GM23338 (cell line): ENCODE results near the gene FLNC. TPM values are rescaled to one million over a fixed set of nuclear protein-coding genes. Genes with fewer than 3 reads are reported as not detected.

Source experiments
- ATAC-seq: fragments of 200-7000 bp; cut with Tn5 transposase; 3 replicates; pipeline ENCODE4 v1.9.1; 2020
- DNase-seq: peaks from one replicate; pipeline ENCODE4 v3.0.0-alpha.2; 2015; ENCODE audit warnings: low spot score
- H2AFZ ChIP-seq: fragments of 200-600 bp; sonication (generic); 2 replicates; pipeline ENCODE4 v1.8.0; 2016; ENCODE audit warnings: antibody characterized with exemption, mild to moderate bottlenecking, moderate library complexity
- H3F3A ChIP-seq: fragments of 200-600 bp; sonication (generic); replicated peaks from 2 replicates; pipeline ENCODE4 v1.8.0; 2017; ENCODE audit warnings: antibody characterized with exemption, mixed run types, low read depth
- H3K27ac ChIP-seq: fragments of 200-600 bp; sonication (generic); 2 replicates; pipeline ENCODE4 v1.6.1; 2016; ENCODE audit warnings: low read depth
- H3K27me3 ChIP-seq: fragments of 200-600 bp; sonication (generic); 2 replicates; pipeline ENCODE4 v1.8.0; 2016; ENCODE audit warnings: mild to moderate bottlenecking, mixed run types, moderate library complexity; ENCODE audit not compliant: insufficient read depth
- H3K36me3 ChIP-seq: fragments of 200-600 bp; sonication (generic); 2 replicates; pipeline ENCODE4 v1.8.0; 2016; ENCODE audit warnings: mild to moderate bottlenecking; ENCODE audit not compliant: insufficient read depth
- H3K4me1 ChIP-seq: fragments of 200-600 bp; sonication (generic); 2 replicates; pipeline ENCODE4 v1.8.0; 2016; ENCODE audit warnings: mild to moderate bottlenecking, moderate library complexity; ENCODE audit not compliant: insufficient read depth
- H3K4me2 ChIP-seq: fragments of 200-600 bp; sonication (generic); 2 replicates; pipeline ENCODE4 v1.7.1; 2017; ENCODE audit warnings: mixed run types
- H3K4me3 ChIP-seq: fragments of 200-600 bp; sonication (generic); 2 replicates; pipeline ENCODE4 v1.6.1; 2016; ENCODE audit warnings: mixed run types
- H3K79me2 ChIP-seq: fragments of 200-600 bp; sonication (generic); replicated peaks from 2 replicates; pipeline ENCODE4 v1.8.0; 2017; ENCODE audit warnings: mild to moderate bottlenecking; ENCODE audit not compliant: insufficient read depth
- H3K9me2 ChIP-seq: fragments of 200-600 bp; sonication (generic); 2 replicates; pipeline ENCODE4 v1.8.0; 2017; ENCODE audit not compliant: insufficient read depth
- H4K20me1 ChIP-seq: fragments of 200-600 bp; sonication (generic); replicated peaks from 2 replicates; pipeline ENCODE4 v1.8.0; 2017; ENCODE audit warnings: mild to moderate bottlenecking; ENCODE audit not compliant: insufficient read depth
- H3K27ac Mint-ChIP-seq: 2 replicates; pipeline ENCODE4 v1.8.0; 2020; ENCODE audit warnings: inconsistent platforms, mild to moderate bottlenecking, moderate library complexity, mixed read lengths
- H3K27me3 Mint-ChIP-seq: 3 replicates; pipeline ENCODE4 v1.8.0; 2022; ENCODE audit warnings: low read depth, mild to moderate bottlenecking, moderate library complexity, mixed read lengths, inconsistent platforms; ENCODE audit not compliant: insufficient read depth, poor library complexity
- H3K36me3 Mint-ChIP-seq: 3 replicates; pipeline ENCODE4 v1.8.0; 2021; ENCODE audit warnings: low read depth, mild to moderate bottlenecking, inconsistent platforms, moderate library complexity, mixed read lengths
- H3K4me1 Mint-ChIP-seq: 3 replicates; pipeline ENCODE4 v1.8.0; 2020; ENCODE audit warnings: mild to moderate bottlenecking, inconsistent platforms, mixed read lengths
- H3K4me3 Mint-ChIP-seq: 3 replicates; pipeline ENCODE4 v1.8.0; 2021; ENCODE audit warnings: moderate library complexity, mild to moderate bottlenecking, inconsistent platforms, mixed read lengths
- H3K9me3 Mint-ChIP-seq: 3 replicates; pipeline ENCODE4 v1.8.0; 2020; ENCODE audit warnings: moderate library complexity, mild to moderate bottlenecking, inconsistent platforms, mixed read lengths
- CTCF ChIP-seq, 2 experiments: fragments of 200-600 bp in 1 of 2; sonication (generic) in 1 of 2; conservative IDR thresholded peaks; 2 replicates each; pipeline versions ENCODE4 v1.5.1 to v1.6.1; 2016 to 2017; ENCODE audit warnings: antibody characterized with exemption in 2 of 2, low read depth in 2 of 2, mild to moderate bottlenecking in 2 of 2, moderate library complexity in 1 of 2
- ETS1 ChIP-seq: IDR thresholded peaks from 2 replicates; pipeline ENCODE4 v1.6.1; 2016; ENCODE audit warnings: antibody characterized with exemption
- EZH2 ChIP-seq: fragments of 200-600 bp; sonication (generic); IDR thresholded peaks from one replicate; pipeline ENCODE4 v1.8.0; 2017; ENCODE audit warnings: antibody characterized with exemption, mild to moderate bottlenecking, low read depth; ENCODE audit not compliant: unreplicated experiment
- EZH2phosphoT487 ChIP-seq: fragments of 200-600 bp; sonication (generic); IDR thresholded peaks from one replicate; pipeline ENCODE4 v1.8.1; 2018; ENCODE audit warnings: antibody characterized with exemption; ENCODE audit not compliant: unreplicated experiment
- POLR2AphosphoS5 ChIP-seq: IDR thresholded peaks from 2 replicates; pipeline ENCODE4 v1.6.1; 2016; ENCODE audit warnings: antibody characterized with exemption, low read depth
- REST ChIP-seq: IDR thresholded peaks from one replicate; pipeline ENCODE4 v1.6.1; 2018; ENCODE audit warnings: antibody characterized with exemption; ENCODE audit not compliant: unreplicated experiment
- polyA plus RNA-seq: library from polyadenylated mRNA; unstranded; fragments of >200 nt; fragmentation: Nextera tagmentation; extraction: Ambion mirVana; gene quantifications from 2 replicates; pipeline ENCODE4 v1.2.1, GENCODE V29; 2016
- total RNA-seq: library from RNA; depleted of rRNA; stranded (reverse); fragments of >200 nt; shearing (Covaris generic); gene quantifications from 2 replicates; pipeline ENCODE4 v1.2.3, GENCODE V29; 2014

The FLNC gene
- total and polyA plus RNA-seq, 2 experiments from 2014 or later = 0.65 to 11.8 TPM

GRCh38 chr7:128879939-128880746 is 49.9 kb downstream of the FLNC start:
- no peaks in the 10 kb centered on the region for H3K9me2 ChIP-seq
- H3K36me3 Mint-ChIP-seq = no peaks in the 10 kb centered on the region
- no peaks in the 10 kb centered on the region for H3F3A ChIP-seq
- H3K27ac ChIP-seq = no peak overlapping the region
- no peaks in the 10 kb centered on the region for H3K79me2 ChIP-seq
- no peaks in the 10 kb centered on the region for H3K27me3 ChIP-seq
- 0 out of 3 replicates have a peak overlapping the region, but pooled peaks have one; percentile 16 for H3K4me3 Mint-ChIP-seq
- H3K4me3 ChIP-seq = peak overlapping the region; percentile 39; the same call in 1 of the 2 replicates
- H3K4me2 ChIP-seq = peak overlapping the region; percentile 73
- peaks cover 3% of the 10 kb centered on the region; the same call in 1 of the 3 replicates for H3K9me3 Mint-ChIP-seq
- H3K27me3 Mint-ChIP-seq = peaks cover 28% of the 10 kb centered on the region
- peak overlapping the region; percentile 94; the same call in 1 of the 2 replicates for H2AFZ ChIP-seq
- TF ChIP-seq REST = no peak
- no peak for TF ChIP-seq ETS1
- peak; percentile 68 to 99 for TF ChIP-seq CTCF (conservative IDR thresholded peaks at IDR 0.05; ENCODE audit: low read depth in 2 of 2)
- no peak overlapping the region for H3K27ac Mint-ChIP-seq
- H3K4me1 Mint-ChIP-seq = no peaks in the 10 kb centered on the region; the same call in 1 of the 3 replicates
- no peaks in the 10 kb centered on the region for H3K36me3 ChIP-seq
- peaks cover 4% of the 10 kb centered on the region; the same call in 1 of the 2 replicates for H3K4me1 ChIP-seq
- ATAC-seq (peak; percentile 89), DNase-seq (peak; percentile 89)
- H4K20me1 ChIP-seq = no peaks in the 10 kb centered on the region

- Histone ChIP-seq H3F3A (no peaks in the 10 kb centered on the region), H3K27ac (no peak overlapping the region), H3K4me1 (peaks cover 4% of the 10 kb centered on the region; the same call in 1 of the 2 replicates), H3K4me3 (no peak overlapping the region), H3K79me2 (no peaks in the 10 kb centered on the region), H3K9me2 (no peaks in the 10 kb centered on the region), H3K4me2 (no peak overlapping the region), H2AFZ (0 out of 2 replicates have a peak overlapping the region, but pooled peaks have one; percentile 69), H3K36me3 (no peaks in the 10 kb centered on the region), H3K27me3 (no peaks in the 10 kb centered on the region), H4K20me1 (no peaks in the 10 kb centered on the region)
- peaks cover 30% of the 10 kb centered on the region for H3K27me3 Mint-ChIP-seq
- H3K9me3 Mint-ChIP-seq = peaks cover 3% of the 10 kb centered on the region; the same call in 1 of the 3 replicates
- H3K4me3 Mint-ChIP-seq = no peak overlapping the region
- H3K36me3 Mint-ChIP-seq = no peaks in the 10 kb centered on the region
- no peak for ATAC-seq
- H3K4me1 Mint-ChIP-seq = no peaks in the 10 kb centered on the region; the same call in 1 of the 3 replicates
- no peak overlapping the region for H3K27ac Mint-ChIP-seq
- no peak for DNase-seq
- no peak for TF ChIP-seq REST
- no peak for TF ChIP-seq EZH2
- no peak for TF ChIP-seq EZH2phosphoT487
- no peak for TF ChIP-seq POLR2AphosphoS5
Observed at GRCh38 chr7:128880791-128881457, 50.7 kb downstream of the FLNC start.
